ENCODE data around the gene CTNND1.

CTNND1 gene

DNA sequence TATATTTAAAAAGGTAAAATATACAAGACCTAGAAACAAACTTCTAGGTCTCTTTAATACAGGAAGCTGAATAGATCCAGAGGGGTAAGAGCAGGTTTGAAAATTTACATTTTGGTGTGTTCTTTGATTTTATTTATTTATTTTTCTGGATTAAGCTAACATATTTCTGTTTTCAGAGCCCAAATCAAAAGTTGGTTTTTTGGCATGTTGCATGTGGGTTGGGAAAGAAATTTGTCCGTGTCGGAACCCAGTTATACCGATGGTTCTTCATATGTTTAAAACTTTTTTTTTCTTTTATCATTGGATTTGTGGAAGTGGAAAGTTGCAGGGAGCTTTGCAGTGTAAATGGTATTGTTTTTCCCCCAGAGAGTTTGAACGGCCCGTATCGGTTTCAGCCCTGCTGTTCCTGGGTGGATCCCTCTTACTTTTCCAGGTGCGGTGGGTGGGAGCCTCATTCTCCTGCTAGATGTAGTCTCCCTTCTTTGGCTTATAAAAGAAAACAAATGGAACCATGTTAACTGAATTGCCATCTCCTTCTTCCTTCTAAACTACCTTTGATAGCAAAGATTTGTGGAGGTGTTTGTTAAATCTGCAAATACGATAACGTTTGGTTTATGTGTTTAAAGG lies 746 bp downstream of the CTNND1 start:
- in situ Hi-C loops (cut with MboI; ENCODE audit: low sequenced_read_pairs, unreplicated experiment), result loop anchor here (5.0 kb wide), 1 partner anchor 40 kb away; no protein-coding TSS in a partner anchor
- TF ChIP-seq, protein P1, sequence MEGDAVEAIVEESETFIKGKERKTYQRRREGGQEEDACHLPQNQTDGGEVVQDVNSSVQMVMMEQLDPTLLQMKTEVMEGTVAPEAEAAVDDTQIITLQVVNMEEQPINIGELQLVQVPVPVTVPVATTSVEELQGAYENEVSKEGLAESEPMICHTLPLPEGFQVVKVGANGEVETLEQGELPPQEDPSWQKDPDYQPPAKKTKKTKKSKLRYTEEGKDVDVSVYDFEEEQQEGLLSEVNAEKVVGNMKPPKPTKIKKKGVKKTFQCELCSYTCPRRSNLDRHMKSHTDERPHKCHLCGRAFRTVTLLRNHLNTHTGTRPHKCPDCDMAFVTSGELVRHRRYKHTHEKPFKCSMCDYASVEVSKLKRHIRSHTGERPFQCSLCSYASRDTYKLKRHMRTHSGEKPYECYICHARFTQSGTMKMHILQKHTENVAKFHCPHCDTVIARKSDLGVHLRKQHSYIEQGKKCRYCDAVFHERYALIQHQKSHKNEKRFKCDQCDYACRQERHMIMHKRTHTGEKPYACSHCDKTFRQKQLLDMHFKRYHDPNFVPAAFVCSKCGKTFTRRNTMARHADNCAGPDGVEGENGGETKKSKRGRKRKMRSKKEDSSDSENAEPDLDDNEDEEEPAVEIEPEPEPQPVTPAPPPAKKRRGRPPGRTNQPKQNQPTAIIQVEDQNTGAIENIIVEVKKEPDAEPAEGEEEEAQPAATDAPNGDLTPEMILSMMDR (IDR thresholded peaks at IDR 0.05; ENCODE audit: borderline replicate concordance, control extremely low read depth, extremely low read depth, insufficient read depth, missing control alignments), result no peak
- no peak for DNase-seq (ENCODE audit: low spot score)

DNA sequence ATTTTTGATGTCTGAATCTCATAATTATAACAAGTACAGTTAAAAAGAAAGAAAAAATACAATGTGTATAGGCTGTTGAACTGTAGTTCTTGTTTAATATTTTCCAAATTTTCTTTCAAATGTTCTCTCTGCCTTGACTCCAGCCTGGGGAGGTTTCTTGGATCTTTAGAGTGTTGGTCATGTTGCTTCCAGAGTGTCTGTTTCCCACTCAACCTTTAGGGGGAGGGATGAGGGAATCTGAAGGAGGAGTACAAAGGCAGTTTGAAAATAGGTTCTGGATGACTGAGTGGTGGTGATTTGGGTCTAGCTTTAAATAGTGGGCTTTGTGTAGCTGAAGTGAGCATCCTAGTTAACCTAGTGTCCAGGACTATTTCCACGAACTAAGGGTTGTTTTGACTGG lies 2.0 kb downstream of the CTNND1 start:
- TF ChIP-seq, protein P1 (IDR thresholded peaks at IDR 0.05; ENCODE audit: borderline replicate concordance, control extremely low read depth, extremely low read depth, insufficient read depth, missing control alignments), result no peak
- in situ Hi-C loops (cut with MboI; ENCODE audit: low sequenced_read_pairs, unreplicated experiment), result loop anchor here (5.0 kb wide), 1 partner anchor 39 kb away; no protein-coding TSS in a partner anchor
- DNase-seq (ENCODE audit: low spot score), result no peak

DNA sequence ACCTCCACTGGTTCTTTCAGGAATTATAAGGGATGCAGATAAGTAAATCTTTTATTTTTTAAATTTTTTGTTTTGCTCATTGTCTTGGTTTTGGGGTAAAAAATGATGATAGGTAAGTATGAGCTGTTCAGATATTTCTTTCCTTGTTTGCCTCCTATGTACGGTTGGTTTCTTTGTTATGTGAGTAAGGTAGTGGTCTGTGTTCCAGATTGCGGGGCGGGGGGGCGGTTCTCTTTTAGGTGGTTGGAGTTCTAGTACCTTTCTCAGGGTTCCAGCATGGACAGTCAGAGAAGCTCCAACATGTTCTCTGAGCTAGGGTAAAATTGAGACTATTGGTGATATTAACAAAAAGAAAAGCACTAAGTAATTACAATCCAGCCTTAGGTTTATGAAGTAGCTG lies 2.4 kb downstream of the CTNND1 start:
- TF ChIP-seq, protein P1 (IDR thresholded peaks at IDR 0.05; ENCODE audit: borderline replicate concordance, control extremely low read depth, extremely low read depth, insufficient read depth, missing control alignments), result no peak
- DNase-seq (ENCODE audit: low spot score), result no peak
- in situ Hi-C loops (cut with MboI; ENCODE audit: low sequenced_read_pairs, unreplicated experiment), result loop anchor here (5.0 kb wide), 1 partner anchor 38 kb away; no protein-coding TSS in a partner anchor

DNA sequence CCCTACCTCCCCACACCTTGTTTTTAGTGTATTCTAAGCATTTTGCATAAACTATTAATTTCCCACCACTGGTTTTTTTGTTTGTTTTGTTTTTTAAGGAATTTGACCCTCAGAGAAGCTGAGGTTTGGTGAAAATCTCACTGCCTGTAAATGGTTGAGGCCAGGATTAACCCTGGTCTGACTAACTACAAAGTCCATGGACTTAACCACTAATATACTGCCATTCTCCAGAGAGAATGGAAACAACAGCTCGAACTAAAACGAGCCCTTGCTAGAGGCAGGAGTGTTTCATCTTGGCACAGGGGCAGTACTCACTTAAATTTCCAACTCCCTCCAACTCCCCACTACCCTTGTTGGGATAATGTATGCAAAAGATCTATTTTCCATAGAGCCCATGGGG lies 3.0 kb downstream of the CTNND1 start:
- DNase-seq (ENCODE audit: low spot score), result no peak
- TF ChIP-seq, protein P1 (IDR thresholded peaks at IDR 0.05; ENCODE audit: borderline replicate concordance, control extremely low read depth, extremely low read depth, insufficient read depth, missing control alignments), result no peak
- in situ Hi-C loops (cut with MboI; ENCODE audit: low sequenced_read_pairs, unreplicated experiment), result loop anchor here (5.0 kb wide), 1 partner anchor 38 kb away; no protein-coding TSS in a partner anchor

DNA sequence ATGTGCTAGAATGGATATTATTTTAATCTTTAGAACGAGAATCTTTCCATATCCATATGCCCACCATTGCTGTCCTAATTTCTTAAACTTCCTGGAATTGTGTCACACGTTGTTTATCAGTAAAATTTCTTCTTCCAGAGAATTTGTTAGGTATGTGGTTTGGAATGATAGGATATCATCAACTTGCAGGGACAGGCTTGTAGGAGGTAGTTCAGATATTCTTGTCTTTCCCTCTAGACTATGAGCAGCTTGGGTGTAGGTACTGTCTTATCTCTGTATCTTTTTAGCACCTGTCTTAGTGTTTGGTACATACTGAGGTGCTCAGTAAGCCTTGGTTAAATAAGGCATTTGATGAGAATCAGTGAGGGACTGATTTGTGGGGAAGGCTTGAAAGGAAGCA lies 3.4 kb downstream of the CTNND1 start:
- no peak for DNase-seq (ENCODE audit: low spot score)
- in situ Hi-C loops (cut with MboI; ENCODE audit: low sequenced_read_pairs, unreplicated experiment), result loop anchor here (5.0 kb wide), 1 partner anchor 37 kb away; no protein-coding TSS in a partner anchor
- TF ChIP-seq, protein P1 (IDR thresholded peaks at IDR 0.05; ENCODE audit: borderline replicate concordance, control extremely low read depth, extremely low read depth, insufficient read depth, missing control alignments), result no peak

DNA sequence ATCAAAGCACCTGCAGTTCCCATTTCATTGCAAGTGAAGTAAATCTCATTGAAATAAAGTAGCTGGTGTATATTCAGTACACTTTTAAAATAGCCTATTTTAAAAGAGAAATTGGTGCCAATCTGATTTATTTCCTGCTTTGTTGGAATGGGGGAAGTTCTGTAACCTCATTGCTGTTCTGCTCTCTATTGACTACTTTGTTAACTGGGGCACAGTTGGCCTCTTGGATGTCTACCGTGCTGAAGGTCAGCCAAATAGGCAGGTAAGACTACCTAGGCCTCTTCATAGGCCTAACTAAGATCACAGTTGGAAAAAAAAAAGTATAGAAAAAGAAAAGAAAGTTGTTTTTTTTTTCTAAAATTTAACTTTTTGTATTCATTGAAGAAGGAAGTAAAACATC lies 9.2 kb downstream of the CTNND1 start:
- in situ Hi-C loops (cut with MboI; ENCODE audit: low sequenced_read_pairs, unreplicated experiment), result no loop called here
- no peak for DNase-seq (ENCODE audit: low spot score)
- TF ChIP-seq, protein P1 (IDR thresholded peaks at IDR 0.05; ENCODE audit: borderline replicate concordance, control extremely low read depth, extremely low read depth, insufficient read depth, missing control alignments), result no peak

Data from GM13976 (cell line).